Sigmoid colon (tissue), 7 donors: ENCODE data around the gene FIBIN. TPM values are rescaled to one million over a fixed set of nuclear protein-coding genes. Genes with fewer than 3 reads are reported as not detected.

ENCODE experiments used
- DNase-seq: peaks from one replicate; pipeline ENCODE4 v3.0.0-alpha.2; 2019
- H3K27ac ChIP-seq, 4 donors: fragments of 200-600 bp; sonication (generic); one replicate each; pipeline ENCODE4 v1.5.1; 2016 to 2019; ENCODE audit warnings: mild to moderate bottlenecking in 1 of 4
- H3K27me3 ChIP-seq, 3 donors: fragments of 200-600 bp; sonication (generic); one replicate each; pipeline ENCODE4 v1.5.1; 2019; ENCODE audit warnings: mild to moderate bottlenecking in 1 of 3
- H3K36me3 ChIP-seq, 4 donors: fragments of 200-600 bp; sonication (generic); one replicate each; pipeline ENCODE4 v1.5.1; 2016 to 2019
- H3K4me1 ChIP-seq, 4 donors: fragments of 200-600 bp; sonication (generic); one replicate each; pipeline ENCODE4 v1.5.1; 2017 to 2019
- H3K4me3 ChIP-seq, 4 donors: fragments of 200-600 bp; sonication (generic); one replicate each; pipeline ENCODE4 v1.5.1; 2017 to 2019; ENCODE audit warnings: mild to moderate bottlenecking in 2 of 4, moderate library complexity in 1 of 4
- H3K9me3 ChIP-seq, 4 donors: fragments of 200-600 bp in 3 of 4; sonication (generic) in 3 of 4; one replicate each; pipeline versions ENCODE4 v1.5.1 to v1.6.1; 2013 to 2019
- EP300 ChIP-seq, 4 donors: sonication (generic); formaldehyde crosslinking; IDR thresholded peaks; one replicate each; pipeline ENCODE4 v1.6.1; 2017; ENCODE audit warnings: antibody characterized with exemption in 4 of 4
- POLR2A ChIP-seq, 2 donors: fragments of 450-650 bp; IDR thresholded peaks; one replicate each; pipeline ENCODE4 v1.6.1; 2016; ENCODE audit warnings: antibody characterized with exemption in 2 of 2, mild to moderate bottlenecking in 2 of 2, moderate library complexity in 2 of 2
- POLR2AphosphoS5 ChIP-seq, 4 donors: sonication (generic); formaldehyde crosslinking; IDR thresholded peaks; one replicate each; pipeline ENCODE4 v1.6.1; 2017; ENCODE audit warnings: antibody characterized with exemption in 4 of 4
- WGBS, 2 donors: extraction: QIAGEN DNeasy Blood & Tissue Kit; methylation state at CpG; one replicate each; pipeline ENCODE4 v1.1.7; 2013; 5-methylcytosine and 5-hydroxymethylcytosine counted together
- intact Hi-C: fragments of 100-400 bp; cut with DNase I; formaldehyde crosslinking; loops from one replicate; pipeline ENCODE4 v1.15.1; 2023
- polyA plus RNA-seq, 3 donors: library from polyadenylated mRNA; stranded (reverse); fragments of 200-250 nt; gene quantifications; one replicate each; pipeline ENCODE4 v1.2.3, GENCODE V29; 2013
- total RNA-seq, 4 donors: library from RNA; depleted of rRNA; stranded (reverse); fragments of >200 nt; gene quantifications; one replicate each; pipeline ENCODE4 v1.1.0, GENCODE V29; 2016
- TF ChIP-seq, protein P1 (sequence below), 4 experiments: fragments of 450-650 bp in 3 of 4; fragments of 200-600 bp in 1 of 4; IDR thresholded peaks; one replicate each; pipeline ENCODE4 v1.5.1; 2016 to 2019; ENCODE audit warnings: antibody characterized with exemption in 4 of 4, mild to moderate bottlenecking in 3 of 4, moderate library complexity in 2 of 4
- donor health status: healthy with polysubstance abuse.
- donor health status: Bipolar disorder and iron deficiency.
- donor health status: healthy.

FIBIN gene
- total and polyA plus RNA-seq, 7 donors, result 0.46 to 54.6 (median 29.1) TPM

DNA sequence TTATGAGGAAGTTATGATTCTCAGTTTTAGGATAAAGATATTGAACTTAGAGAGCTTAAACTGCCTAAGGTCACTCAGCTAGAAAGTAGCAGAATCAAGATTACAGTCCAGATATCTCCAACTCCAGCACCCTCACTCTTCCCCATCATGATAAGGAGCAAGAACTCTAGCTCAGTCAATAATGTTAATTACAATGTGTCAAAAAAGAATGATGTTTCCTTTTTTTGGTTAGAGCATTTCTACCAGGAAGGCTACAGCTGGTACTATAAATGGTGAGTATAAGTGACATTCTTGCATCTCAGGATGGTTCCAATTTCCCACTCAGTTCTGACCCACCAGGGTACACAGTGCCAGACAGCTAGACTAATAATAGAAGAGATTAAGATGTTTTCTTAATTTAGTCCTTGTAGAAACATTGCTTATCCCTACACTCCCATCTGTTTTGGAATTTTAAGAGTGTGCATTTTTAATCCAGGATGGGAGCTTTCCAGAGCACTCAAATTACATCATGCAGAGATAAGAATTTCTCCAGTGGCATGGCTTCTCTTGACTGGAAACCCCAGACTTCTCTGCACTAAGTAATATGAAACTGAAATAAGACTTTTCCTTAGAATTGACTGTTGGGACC is 25.1 kb downstream of the FIBIN start:
- H3K27ac ChIP-seq, result no peak overlapping the region
- H3K9me3 ChIP-seq, result no peaks in the 10 kb centered on the region

GRCh38 chr11:27020751-27021150 is 26.8 kb downstream of the FIBIN start:
- Histone ChIP-seq H3K27me3 (no peaks in the 10 kb centered on the region), H3K36me3 (no peaks in the 10 kb centered on the region), H3K27ac (no peak overlapping the region), H3K4me1 (no peaks in the 10 kb centered on the region), H3K4me3 (no peak overlapping the region), H3K9me3 (no peaks in the 10 kb centered on the region)
- no peak for DNase-seq
- intact Hi-C loops, result no loop called here
- WGBS, 2 donors, result 54 to 65% methylated on average over 2 of the region's 2 CpGs
- TF ChIP-seq, protein P1, sequence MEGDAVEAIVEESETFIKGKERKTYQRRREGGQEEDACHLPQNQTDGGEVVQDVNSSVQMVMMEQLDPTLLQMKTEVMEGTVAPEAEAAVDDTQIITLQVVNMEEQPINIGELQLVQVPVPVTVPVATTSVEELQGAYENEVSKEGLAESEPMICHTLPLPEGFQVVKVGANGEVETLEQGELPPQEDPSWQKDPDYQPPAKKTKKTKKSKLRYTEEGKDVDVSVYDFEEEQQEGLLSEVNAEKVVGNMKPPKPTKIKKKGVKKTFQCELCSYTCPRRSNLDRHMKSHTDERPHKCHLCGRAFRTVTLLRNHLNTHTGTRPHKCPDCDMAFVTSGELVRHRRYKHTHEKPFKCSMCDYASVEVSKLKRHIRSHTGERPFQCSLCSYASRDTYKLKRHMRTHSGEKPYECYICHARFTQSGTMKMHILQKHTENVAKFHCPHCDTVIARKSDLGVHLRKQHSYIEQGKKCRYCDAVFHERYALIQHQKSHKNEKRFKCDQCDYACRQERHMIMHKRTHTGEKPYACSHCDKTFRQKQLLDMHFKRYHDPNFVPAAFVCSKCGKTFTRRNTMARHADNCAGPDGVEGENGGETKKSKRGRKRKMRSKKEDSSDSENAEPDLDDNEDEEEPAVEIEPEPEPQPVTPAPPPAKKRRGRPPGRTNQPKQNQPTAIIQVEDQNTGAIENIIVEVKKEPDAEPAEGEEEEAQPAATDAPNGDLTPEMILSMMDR (IDR thresholded peaks at IDR 0.05), result no peak
- no peak for TF ChIP-seq POLR2AphosphoS5 (IDR thresholded peaks at IDR 0.05)
- no peak for TF ChIP-seq POLR2A (IDR thresholded peaks at IDR 0.05)
- TF ChIP-seq EP300 (IDR thresholded peaks at IDR 0.05), result no peak

More for the DNA sequence above, 25.1 kb downstream of the FIBIN start:
- intact Hi-C loops, result no loop called here
- H3K4me3 ChIP-seq, result no peak overlapping the region
- TF ChIP-seq POLR2A (IDR thresholded peaks at IDR 0.05) (no peak), POLR2AphosphoS5 (IDR thresholded peaks at IDR 0.05) (no peak), EP300 (IDR thresholded peaks at IDR 0.05) (no peak)
- TF ChIP-seq, protein P1 (IDR thresholded peaks at IDR 0.05), result no peak
- no peaks in the 10 kb centered on the region for H3K27me3 ChIP-seq
- H3K36me3 ChIP-seq, result no peaks in the 10 kb centered on the region
- peaks cover 0 to 8% (median 4%) of the 10 kb centered on the region in 4 donors for H3K4me1 ChIP-seq
- DNase-seq, result no peak

GRCh38 chr11:27022659-27023251 is 28.8 kb downstream of the FIBIN start:
- Histone ChIP-seq H3K27me3 (no peaks in the 10 kb centered on the region), H3K4me3 (no peak overlapping the region), H3K27ac (no peak overlapping the region), H3K4me1 (no peaks in the 10 kb centered on the region), H3K36me3 (no peaks in the 10 kb centered on the region), H3K9me3 (no peaks in the 10 kb centered on the region)
- intact Hi-C loops, result no loop called here
- WGBS, 2 donors, result 83 to 87% methylated on average over 1 of the region's 1 CpG
- no peak for TF ChIP-seq POLR2A (IDR thresholded peaks at IDR 0.05)
- DNase-seq, result no peak

- no peaks in the 10 kb centered on the region for H3K4me1 ChIP-seq
- no peaks in the 10 kb centered on the region for H3K27me3 ChIP-seq
- 79 to 85% methylated on average over 3 of the region's 3 CpGs for WGBS, 2 donors
- TF ChIP-seq EP300 (IDR thresholded peaks at IDR 0.05) (no peak), POLR2A (IDR thresholded peaks at IDR 0.05) (no peak), POLR2AphosphoS5 (IDR thresholded peaks at IDR 0.05) (no peak)
- TF ChIP-seq, protein P1 (IDR thresholded peaks at IDR 0.05), result no peak
- DNase-seq, result no peak
- intact Hi-C loops, result no loop called here
- H3K27ac ChIP-seq, result no peak overlapping the region
- H3K4me3 ChIP-seq, result no peak overlapping the region
- no peaks in the 10 kb centered on the region for H3K9me3 ChIP-seq
- no peaks in the 10 kb centered on the region for H3K36me3 ChIP-seq
These were observed 31.0 kb downstream of the FIBIN start for GRCh38 chr11:27024865-27025264.

GRCh38 chr11:27025312-27025955 is 31.5 kb downstream of the FIBIN start:
- Histone ChIP-seq H3K4me1 (no peaks in the 10 kb centered on the region), H3K9me3 (no peaks in the 10 kb centered on the region)
- WGBS, 2 donors, result 58 to 69% methylated on average over 6 of the region's 6 CpGs

More at GRCh38 chr11:27025312-27025955, 31.5 kb downstream of the FIBIN start:
- H3K36me3 ChIP-seq, result no peaks in the 10 kb centered on the region
- H3K4me3 ChIP-seq, result no peak overlapping the region
- intact Hi-C loops, result no loop called here
- no peak overlapping the region for H3K27ac ChIP-seq
- no peaks in the 10 kb centered on the region for H3K27me3 ChIP-seq
- no peak for DNase-seq
- TF ChIP-seq, protein P1 (IDR thresholded peaks at IDR 0.05), result no peak
- no peak for TF ChIP-seq POLR2AphosphoS5 (IDR thresholded peaks at IDR 0.05)
- TF ChIP-seq POLR2A (IDR thresholded peaks at IDR 0.05), result no peak
- no peak for TF ChIP-seq EP300 (IDR thresholded peaks at IDR 0.05)
